Effector memory CD4-positive, alpha-beta T cell (primary cell): ENCODE data around the gene SORCS2.

Experiments used
- DNase-seq, 3 donors: peaks; one replicate each; pipeline ENCODE4 v3.0.0-alpha.2; 2020
- H3K27ac ChIP-seq: 2 replicates; pipeline ENCODE4 v1.7.0; 2013; ENCODE audit warnings: mild to moderate bottlenecking, low read length, moderate library complexity; ENCODE audit not compliant: insufficient read depth, poor library complexity, severe bottlenecking
- H3K27me3 ChIP-seq: replicated peaks from 2 replicates; pipeline ENCODE4 v1.7.0; 2013; ENCODE audit warnings: mild to moderate bottlenecking, low read length; ENCODE audit not compliant: insufficient read depth, control insufficient read depth, poor library complexity, severe bottlenecking
- H3K36me3 ChIP-seq: 2 replicates; pipeline ENCODE4 v1.7.0; 2013; ENCODE audit warnings: mild to moderate bottlenecking, low read length, moderate library complexity; ENCODE audit not compliant: control insufficient read depth, insufficient read depth
- H3K4me1 ChIP-seq: 2 replicates; pipeline ENCODE4 v1.7.0; 2013; ENCODE audit warnings: low read length, mild to moderate bottlenecking; ENCODE audit not compliant: control insufficient read depth, insufficient read depth, poor library complexity, severe bottlenecking
- H3K4me3 ChIP-seq: 2 replicates; pipeline ENCODE4 v1.7.0; 2013; ENCODE audit warnings: low read length, low read depth, mild to moderate bottlenecking; ENCODE audit not compliant: insufficient read depth, poor library complexity, severe bottlenecking
- H3K9me3 ChIP-seq: 2 replicates; pipeline ENCODE4 v1.7.0; 2013; ENCODE audit warnings: mild to moderate bottlenecking, low read length, moderate library complexity; ENCODE audit not compliant: control insufficient read depth

The SORCS2 gene

GRCh38 chr4:7652906-7653305 lies 460.6 kb downstream of the SORCS2 start:
- Histone ChIP-seq H3K4me1 (peaks cover 11% of the 10 kb centered on the region), H3K9me3 (no peaks in the 10 kb centered on the region), H3K27ac (no peak overlapping the region), H3K27me3 (peaks cover 5% of the 10 kb centered on the region), H3K4me3 (no peak overlapping the region), H3K36me3 (no peaks in the 10 kb centered on the region)
- DNase-seq: no peak

GRCh38 chr4:7653510-7654369 lies 461.4 kb downstream of the SORCS2 start:
- peaks cover 11% of the 10 kb centered on the region for H3K4me1 ChIP-seq
- no peak overlapping the region for H3K4me3 ChIP-seq
- no peaks in the 10 kb centered on the region for H3K36me3 ChIP-seq
- no peak for DNase-seq
- H3K27ac ChIP-seq: no peak overlapping the region
- peaks cover 5% of the 10 kb centered on the region for H3K27me3 ChIP-seq
- no peaks in the 10 kb centered on the region for H3K9me3 ChIP-seq

- H3K27me3 ChIP-seq: peaks cover 5% of the 10 kb centered on the region
- H3K4me3 ChIP-seq: no peak overlapping the region
- H3K4me1 ChIP-seq: peaks cover 9% of the 10 kb centered on the region
- H3K9me3 ChIP-seq: no peaks in the 10 kb centered on the region
- no peaks in the 10 kb centered on the region for H3K36me3 ChIP-seq
- no peak overlapping the region for H3K27ac ChIP-seq
- DNase-seq: no peak
Measured at GRCh38 chr4:7654550-7655445, 462.5 kb downstream of the SORCS2 start.

GRCh38 chr4:7655511-7656243 lies 463.3 kb downstream of the SORCS2 start:
- no peak for DNase-seq
- no peak overlapping the region for H3K4me3 ChIP-seq
- peaks cover 3% of the 10 kb centered on the region for H3K4me1 ChIP-seq
- H3K9me3 ChIP-seq: no peaks in the 10 kb centered on the region
- peaks cover 5% of the 10 kb centered on the region for H3K27me3 ChIP-seq
- H3K36me3 ChIP-seq: no peaks in the 10 kb centered on the region
- H3K27ac ChIP-seq: no peak overlapping the region

GRCh38 chr4:7656244-7656800 lies 464.0 kb downstream of the SORCS2 start:
- H3K36me3 ChIP-seq: no peaks in the 10 kb centered on the region
- no peaks in the 10 kb centered on the region for H3K9me3 ChIP-seq
- H3K27me3 ChIP-seq: peaks cover 5% of the 10 kb centered on the region
- H3K4me1 ChIP-seq: peaks cover 3% of the 10 kb centered on the region
- H3K4me3 ChIP-seq: no peak overlapping the region
- H3K27ac ChIP-seq: no peak overlapping the region
- DNase-seq: no peak

GRCh38 chr4:7657545-7658297 lies 465.4 kb downstream of the SORCS2 start:
- Histone ChIP-seq H3K4me3 (no peak overlapping the region), H3K36me3 (no peaks in the 10 kb centered on the region), H3K27ac (no peak overlapping the region), H3K4me1 (no peaks in the 10 kb centered on the region), H3K27me3 (peaks cover 5% of the 10 kb centered on the region), H3K9me3 (no peaks in the 10 kb centered on the region)
- DNase-seq: no peak

- no peaks in the 10 kb centered on the region for H3K9me3 ChIP-seq
- H3K27me3 ChIP-seq: peaks cover 5% of the 10 kb centered on the region
- no peaks in the 10 kb centered on the region for H3K4me1 ChIP-seq
- no peak overlapping the region for H3K27ac ChIP-seq
- no peaks in the 10 kb centered on the region for H3K36me3 ChIP-seq
- DNase-seq: no peak
- no peak overlapping the region for H3K4me3 ChIP-seq
Measured at GRCh38 chr4:7658341-7659204, 466.2 kb downstream of the SORCS2 start.

GRCh38 chr4:7659429-7660175 lies 467.3 kb downstream of the SORCS2 start:
- H3K27ac ChIP-seq: no peak overlapping the region
- DNase-seq: no peak
- H3K9me3 ChIP-seq: no peaks in the 10 kb centered on the region
- H3K4me1 ChIP-seq: no peaks in the 10 kb centered on the region
- H3K36me3 ChIP-seq: no peaks in the 10 kb centered on the region
- no peak overlapping the region for H3K4me3 ChIP-seq
- peaks cover 5% of the 10 kb centered on the region for H3K27me3 ChIP-seq
